ENCODE measurements around the gene CFAP100. TPM values are rescaled to one million over a fixed set of nuclear protein-coding genes. Genes with fewer than 3 reads are reported as not detected.

Gene CFAP100
- total RNA-seq, 2 donors from 2014 or later: not detected

DNA sequence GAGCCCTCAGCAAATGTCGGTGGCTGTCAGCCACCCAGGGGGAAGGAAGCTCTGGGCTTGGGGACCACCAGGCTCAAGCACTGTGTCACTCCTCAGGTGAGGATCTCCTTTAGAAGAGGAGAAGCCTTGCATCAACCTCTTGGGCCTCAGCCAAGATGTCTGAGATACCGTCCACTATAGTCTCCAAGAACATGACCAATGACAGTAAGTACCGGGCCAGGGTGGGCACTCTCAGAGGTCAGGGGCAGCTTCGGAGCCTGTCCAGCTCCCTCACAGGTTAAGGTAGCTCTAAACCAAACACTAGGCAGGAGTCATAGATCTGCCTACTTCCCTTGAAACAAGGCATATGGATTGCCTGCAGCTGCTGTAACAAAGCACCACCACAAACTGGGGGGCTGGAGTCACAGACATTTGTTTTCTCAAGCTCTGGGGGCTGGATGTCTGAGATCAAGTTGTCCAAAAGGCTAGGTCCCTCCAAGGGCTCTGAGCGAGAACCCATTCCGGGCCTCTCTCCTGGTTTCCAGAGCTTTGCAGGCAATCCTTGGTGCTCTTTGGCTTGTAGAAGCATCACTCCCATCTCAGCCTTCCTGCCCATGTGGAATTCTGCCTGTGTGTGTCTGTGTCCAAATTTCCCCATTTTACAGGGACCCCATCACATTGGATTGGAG, 1.3 kb downstream of the CFAP100 start:
- no peaks in the 10 kb centered on the region for H3K9me3 Mint-ChIP-seq
- no peaks in the 10 kb centered on the region for H3K4me1 Mint-ChIP-seq (ENCODE audit: low read depth)
- ATAC-seq (replicated peaks in 1 of 2): no peak
- H3K27me3 Mint-ChIP-seq (ENCODE audit: low read depth): peaks cover 43% of the 10 kb centered on the region
- no peaks in the 10 kb centered on the region for H3K36me3 Mint-ChIP-seq (ENCODE audit: insufficient read depth in 2 of 2)
- no peak overlapping the region for H3K4me3 Mint-ChIP-seq
- H3K27ac Mint-ChIP-seq: no peak overlapping the region
- DNase-seq: no peak

GRCh38 chr3:126396536-126396935, 1.8 kb downstream of the CFAP100 start:
- Mint-ChIP-seq H3K4me1 (ENCODE audit: low read depth) (no peaks in the 10 kb centered on the region), H3K4me3 (no peak overlapping the region), H3K9me3 (no peaks in the 10 kb centered on the region), H3K27ac (no peak overlapping the region), H3K36me3 (ENCODE audit: insufficient read depth in 2 of 2) (no peaks in the 10 kb centered on the region), H3K27me3 (ENCODE audit: low read depth) (peaks cover 37% of the 10 kb centered on the region)
- no peak for ATAC-seq (replicated peaks in 1 of 2)
- DNase-seq: no peak

DNA sequence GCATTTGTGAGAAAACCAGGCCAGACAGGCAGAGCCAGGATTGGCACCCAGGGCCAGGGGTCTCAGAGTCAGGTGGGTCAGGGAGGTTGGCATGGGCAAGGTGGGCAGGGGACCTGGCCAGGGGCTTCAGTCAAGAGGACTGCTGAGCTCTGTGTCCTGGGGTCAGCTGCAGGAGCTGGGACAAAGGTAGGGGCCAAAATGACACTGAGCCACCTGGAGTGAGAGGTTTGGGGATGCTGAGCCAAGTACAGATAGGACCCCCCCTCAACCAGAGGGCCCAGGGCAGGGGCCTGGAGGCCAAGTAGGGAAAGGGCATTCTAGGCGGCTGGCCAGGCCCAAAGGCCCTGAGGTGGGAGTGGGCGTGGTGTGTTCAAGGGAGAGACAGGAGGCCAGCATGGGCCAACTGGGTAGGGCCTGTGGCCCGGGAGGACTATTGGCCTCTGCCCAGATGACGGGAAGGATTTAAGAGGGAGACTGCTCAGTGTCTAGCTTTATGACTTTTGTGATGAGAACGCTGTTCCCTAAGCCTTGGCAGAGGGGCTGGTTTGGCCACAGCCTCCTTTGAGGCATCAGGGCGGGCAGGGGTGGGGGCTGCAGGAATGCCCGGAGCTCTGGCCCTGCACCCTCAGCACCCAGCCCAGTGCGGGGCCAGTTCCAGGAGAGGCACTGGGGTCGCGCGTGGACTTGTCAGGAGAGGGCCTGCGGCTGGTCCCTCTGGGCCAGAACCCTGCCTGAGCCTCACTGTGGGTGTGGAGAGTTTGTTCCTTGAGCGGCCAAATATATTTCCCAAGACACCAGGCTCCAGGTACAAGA, 3.1 kb downstream of the CFAP100 start:
- no peak overlapping the region for H3K4me3 Mint-ChIP-seq
- ATAC-seq (replicated peaks in 1 of 2): no peak
- H3K27ac Mint-ChIP-seq: no peak overlapping the region
- peaks cover 24% of the 10 kb centered on the region for H3K27me3 Mint-ChIP-seq (ENCODE audit: low read depth)
- H3K9me3 Mint-ChIP-seq: no peaks in the 10 kb centered on the region
- H3K36me3 Mint-ChIP-seq (ENCODE audit: insufficient read depth in 2 of 2): no peaks in the 10 kb centered on the region
- no peaks in the 10 kb centered on the region for H3K4me1 Mint-ChIP-seq (ENCODE audit: low read depth)
- DNase-seq: no peak

GRCh38 chr3:126398423-126399350, 4.0 kb downstream of the CFAP100 start:
- ATAC-seq (replicated peaks in 1 of 2): no peak
- Mint-ChIP-seq H3K36me3 (ENCODE audit: insufficient read depth in 2 of 2) (no peaks in the 10 kb centered on the region), H3K9me3 (no peaks in the 10 kb centered on the region), H3K4me1 (ENCODE audit: low read depth) (no peaks in the 10 kb centered on the region), H3K27ac (no peak overlapping the region), H3K27me3 (ENCODE audit: low read depth) (peaks cover 16% of the 10 kb centered on the region), H3K4me3 (no peak overlapping the region)
- no peak for DNase-seq

DNA sequence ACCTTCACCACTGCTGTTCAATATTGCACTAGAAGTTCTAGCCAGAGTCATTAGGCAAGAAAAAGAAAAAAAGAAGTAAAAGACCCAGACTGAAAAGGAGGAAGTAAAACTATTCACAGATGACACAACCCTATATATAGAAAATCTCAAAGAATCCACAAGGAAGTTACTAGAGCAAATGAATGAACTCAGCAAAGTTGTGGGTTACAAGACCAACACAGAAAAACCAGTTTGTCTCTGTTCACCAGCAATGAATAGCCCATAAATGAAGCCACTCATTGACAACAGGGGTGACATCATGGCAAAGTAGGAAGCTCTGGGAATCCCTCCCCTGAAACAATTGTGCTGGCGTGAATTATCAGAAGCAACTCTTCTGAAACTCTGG, 4.6 kb downstream of the CFAP100 start:
- H3K27ac Mint-ChIP-seq: no peak overlapping the region
- H3K9me3 Mint-ChIP-seq: no peaks in the 10 kb centered on the region

GRCh38 chr3:126399756-126400155, 5.0 kb downstream of the CFAP100 start:
- no peaks in the 10 kb centered on the region for H3K9me3 Mint-ChIP-seq
- DNase-seq (no peak), ATAC-seq (replicated peaks in 1 of 2) (no peak)
- H3K4me3 Mint-ChIP-seq: no peak overlapping the region
- peaks cover 14% of the 10 kb centered on the region for H3K27me3 Mint-ChIP-seq (ENCODE audit: low read depth)
- no peaks in the 10 kb centered on the region for H3K36me3 Mint-ChIP-seq (ENCODE audit: insufficient read depth in 2 of 2)
- no peaks in the 10 kb centered on the region for H3K4me1 Mint-ChIP-seq (ENCODE audit: low read depth)
- no peak overlapping the region for H3K27ac Mint-ChIP-seq

More for the DNA sequence above, 4.6 kb downstream of the CFAP100 start:
- peaks cover 15% of the 10 kb centered on the region for H3K27me3 Mint-ChIP-seq (ENCODE audit: low read depth)
- no peaks in the 10 kb centered on the region for H3K4me1 Mint-ChIP-seq (ENCODE audit: low read depth)
- no peak for DNase-seq
- H3K36me3 Mint-ChIP-seq (ENCODE audit: insufficient read depth in 2 of 2): no peaks in the 10 kb centered on the region
- H3K4me3 Mint-ChIP-seq: no peak overlapping the region
- no peak for ATAC-seq (replicated peaks in 1 of 2)

GRCh38 chr3:126401611-126402160, 7.0 kb downstream of the CFAP100 start:
- no peak overlapping the region for H3K4me3 Mint-ChIP-seq
- H3K27me3 Mint-ChIP-seq (ENCODE audit: low read depth): peaks cover 7% of the 10 kb centered on the region
- ATAC-seq (replicated peaks in 1 of 2): no peak

GRCh38 chr3:126402178-126402577, 7.5 kb downstream of the CFAP100 start:
- no peak overlapping the region for H3K27ac Mint-ChIP-seq
- no peak overlapping the region for H3K4me3 Mint-ChIP-seq
- DNase-seq (no peak), ATAC-seq (replicated peaks in 1 of 2) (no peak)
- H3K9me3 Mint-ChIP-seq: no peaks in the 10 kb centered on the region
- no peaks in the 10 kb centered on the region for H3K36me3 Mint-ChIP-seq (ENCODE audit: insufficient read depth in 2 of 2)
- H3K4me1 Mint-ChIP-seq (ENCODE audit: low read depth): no peaks in the 10 kb centered on the region
- peaks cover 7% of the 10 kb centered on the region for H3K27me3 Mint-ChIP-seq (ENCODE audit: low read depth)

More at GRCh38 chr3:126401611-126402160, 7.0 kb downstream of the CFAP100 start:
- Mint-ChIP-seq H3K9me3 (no peaks in the 10 kb centered on the region), H3K36me3 (ENCODE audit: insufficient read depth in 2 of 2) (no peaks in the 10 kb centered on the region), H3K27ac (no peak overlapping the region), H3K4me1 (ENCODE audit: low read depth) (no peaks in the 10 kb centered on the region)
- no peak for DNase-seq

DNA sequence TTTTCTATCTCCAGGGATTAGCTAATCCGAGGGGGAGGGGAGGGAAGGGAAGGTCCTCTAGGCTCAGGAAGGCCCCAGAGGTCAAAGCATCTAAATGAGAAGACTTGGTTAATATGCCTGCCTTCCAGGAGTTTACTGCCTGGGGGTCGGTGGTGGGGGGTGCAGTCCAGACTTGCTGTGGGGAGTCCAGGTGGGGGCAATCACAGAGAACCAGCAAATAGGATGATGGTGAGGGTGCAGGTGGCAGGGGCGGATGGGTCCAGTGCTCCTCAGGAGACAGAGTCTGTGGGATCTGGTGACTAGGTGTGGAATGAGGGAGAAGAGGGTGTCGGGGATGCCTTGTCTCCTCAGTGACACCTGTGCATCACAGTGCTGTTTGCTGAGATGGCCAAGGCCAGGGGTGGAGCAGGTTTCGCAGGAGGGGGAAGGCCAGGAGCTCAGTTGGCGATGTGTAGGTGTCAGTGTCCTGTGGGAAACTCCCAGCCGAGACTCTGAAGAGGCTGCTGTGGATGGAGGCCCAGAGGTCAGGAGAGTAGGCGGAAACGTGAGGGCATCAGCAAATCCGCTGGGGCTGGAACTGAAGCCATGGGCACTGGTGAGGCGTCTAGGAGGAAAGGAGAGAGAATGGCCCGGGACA, 8.1 kb downstream of the CFAP100 start:
- H3K4me3 Mint-ChIP-seq: no peak overlapping the region
- no peak for DNase-seq
- no peaks in the 10 kb centered on the region for H3K9me3 Mint-ChIP-seq
- H3K27me3 Mint-ChIP-seq (ENCODE audit: low read depth): peaks cover 8% of the 10 kb centered on the region
- no peak overlapping the region for H3K27ac Mint-ChIP-seq
- H3K36me3 Mint-ChIP-seq (ENCODE audit: insufficient read depth in 2 of 2): no peaks in the 10 kb centered on the region
- no peaks in the 10 kb centered on the region for H3K4me1 Mint-ChIP-seq (ENCODE audit: low read depth)
- ATAC-seq (replicated peaks in 1 of 2): no peak

DNA sequence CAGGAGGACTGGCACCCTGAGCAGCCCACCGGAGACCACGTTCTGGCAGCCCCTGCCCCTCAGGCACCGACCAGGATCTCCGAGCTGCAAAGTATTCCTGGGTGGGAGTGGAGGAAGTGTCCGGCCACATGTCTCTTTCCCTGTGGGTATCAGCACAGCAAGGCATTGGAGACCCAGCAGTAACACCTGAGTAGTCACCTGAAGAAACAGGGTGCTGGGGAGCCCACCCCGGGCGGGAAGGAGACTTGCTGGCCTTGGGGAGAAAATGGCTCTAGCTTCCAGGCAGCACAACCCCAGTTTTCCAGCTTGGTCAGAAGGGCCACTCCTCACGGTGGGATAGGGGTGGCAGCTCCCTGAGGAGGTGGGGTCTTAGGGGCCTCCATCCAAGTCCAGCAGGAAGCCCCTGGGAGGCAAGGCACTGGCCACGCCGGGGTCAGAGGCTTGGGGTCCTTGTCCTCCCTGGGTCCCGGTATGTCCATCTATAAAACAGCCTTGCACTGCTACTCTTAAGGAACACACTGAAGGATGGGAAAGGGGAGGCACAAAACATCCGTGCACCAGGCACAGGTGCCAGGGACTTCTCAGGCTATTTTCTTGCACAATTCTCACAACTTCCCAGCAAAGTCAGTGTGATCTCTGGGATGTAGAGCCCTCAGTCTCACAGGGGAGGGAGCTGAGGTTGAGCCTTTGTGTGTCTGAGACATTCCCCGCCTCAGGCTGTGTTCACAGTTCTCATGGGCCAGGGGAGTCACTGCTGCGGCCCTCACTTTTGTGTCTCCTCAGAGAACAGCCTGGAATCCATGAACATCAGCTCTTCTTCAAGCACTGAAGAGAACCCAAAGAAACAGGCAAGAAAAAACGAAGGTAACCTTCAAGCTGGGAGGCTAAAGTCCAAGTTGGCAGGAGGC, 11.9 kb downstream of the CFAP100 start:
- Mint-ChIP-seq H3K9me3 (peaks cover 0 to 3% of the 10 kb centered on the region in 2 donors), H3K4me3 (no peak overlapping the region), H3K27ac (no peak overlapping the region), H3K4me1 (ENCODE audit: low read depth) (no peaks in the 10 kb centered on the region), H3K27me3 (ENCODE audit: low read depth) (peaks cover 38% of the 10 kb centered on the region), H3K36me3 (ENCODE audit: insufficient read depth in 2 of 2) (no peaks in the 10 kb centered on the region)
- ATAC-seq (replicated peaks in 1 of 2) (no peak), DNase-seq (no peak)

GRCh38 chr3:126407412-126408044, 12.8 kb downstream of the CFAP100 start:
- DNase-seq: no peak
- H3K27ac Mint-ChIP-seq: no peak overlapping the region
- H3K27me3 Mint-ChIP-seq (ENCODE audit: low read depth): peaks cover 47% of the 10 kb centered on the region

More at GRCh38 chr3:126407412-126408044, 12.8 kb downstream of the CFAP100 start:
- H3K36me3 Mint-ChIP-seq (ENCODE audit: insufficient read depth in 2 of 2): no peaks in the 10 kb centered on the region
- peaks cover 0 to 3% of the 10 kb centered on the region in 2 donors for H3K9me3 Mint-ChIP-seq
- H3K4me3 Mint-ChIP-seq: no peak overlapping the region
- ATAC-seq (replicated peaks in 1 of 2): no peak
- no peaks in the 10 kb centered on the region for H3K4me1 Mint-ChIP-seq (ENCODE audit: low read depth)

Measured in activated T-cell treated with anti-CD3 and anti-CD28 coated beads, Interleukin-2, amount 50 U/mL, for 72 hours (primary cell).